Heart left ventricle (tissue), 16 donors: ENCODE measurements around the gene UNC119B. TPM values are rescaled to one million over a fixed set of nuclear protein-coding genes. Genes with fewer than 3 reads are reported as not detected.

Experiments used
- ATAC-seq, 4 donors: fragments of 200-7000 bp; cut with Tn5 transposase; one replicate each; pipeline ENCODE4 v1.9.1; 2020 to 2022; ENCODE audit warnings: moderate library complexity in 4 of 4, mild to moderate bottlenecking in 3 of 4, moderate number of reproducible peaks in 1 of 4
- DNase-seq, 5 donors: peaks; one replicate each; pipeline ENCODE4 v3.0.0-alpha.2; 2020
- H3K27ac ChIP-seq, 12 donors: fragments of 200-600 bp; sonication (generic) in 4 of 12; one replicate each; pipeline versions ENCODE4 v1.5.0 to v1.8.0; 2016 to 2022; ENCODE audit warnings: mild to moderate bottlenecking in 2 of 12
- H3K27me3 ChIP-seq, 9 donors: fragments of 200-600 bp; sonication (generic) in 2 of 9; one replicate each; pipeline versions ENCODE4 v1.5.1 to v1.8.0; 2016 to 2022; ENCODE audit warnings: mild to moderate bottlenecking in 3 of 9
- H3K36me3 ChIP-seq, 9 donors: fragments of 200-600 bp; sonication (generic) in 2 of 9; one replicate each; pipeline versions ENCODE4 v1.5.0 to v1.8.0; 2018 to 2022; ENCODE audit warnings: mild to moderate bottlenecking in 2 of 9
- H3K4me1 ChIP-seq, 12 donors: fragments of 200-600 bp; sonication (generic) in 4 of 12; one replicate each; pipeline versions ENCODE4 v1.5.0 to v1.8.0; 2016 to 2022; ENCODE audit warnings: mild to moderate bottlenecking in 3 of 12
- H3K4me3 ChIP-seq, 12 donors: fragments of 200-600 bp; sonication (generic) in 4 of 12; one replicate each; pipeline versions ENCODE4 v1.5.0 to v1.8.0; 2017 to 2022; ENCODE audit warnings: mild to moderate bottlenecking in 9 of 12, moderate library complexity in 4 of 12
- H3K9me3 ChIP-seq, 12 donors: fragments of 200-600 bp; sonication (generic) in 4 of 12; one replicate each; pipeline versions ENCODE4 v1.5.0 to v1.8.0; 2016 to 2022; ENCODE audit warnings: mild to moderate bottlenecking in 1 of 12
- CTCF ChIP-seq, 12 donors: fragments of 200-600 bp; sonication (generic) in 4 of 12; IDR thresholded peaks; one replicate each; pipeline versions ENCODE4 v1.5.0 to v1.8.0; 2018 to 2022; ENCODE audit warnings: antibody characterized with exemption in 12 of 12, mild to moderate bottlenecking in 5 of 12
- POLR2A ChIP-seq, 2 donors: fragments of 450-650 bp; IDR thresholded peaks; one replicate each; pipeline ENCODE4 v1.6.1; 2017; ENCODE audit warnings: antibody characterized with exemption in 2 of 2, mild to moderate bottlenecking in 2 of 2, moderate library complexity in 2 of 2
- WGBS, 4 donors: extraction: QIAGEN DNeasy Blood & Tissue Kit in 2 of 4; methylation state at CpG; one replicate each; pipeline versions ENCODE4 v1.1.5 to v1.1.7; 2013 to 2018; 5-methylcytosine and 5-hydroxymethylcytosine counted together
- intact Hi-C, 10 donors: fragments of 100-400 bp; cut with DNase I; formaldehyde crosslinking; loops; one replicate each; pipeline versions ENCODE4 v1.11.1 to v1.14.2; 2022
- polyA plus RNA-seq, 2 donors: library from polyadenylated mRNA; stranded (reverse); fragments of 200-250 nt; gene quantifications; one replicate each; pipeline ENCODE4 v1.2.3, GENCODE V29; 2013
- total RNA-seq, 9 donors: library from RNA; depleted of rRNA in 2 of 9; stranded (reverse); fragments of >200 nt in 2 of 9; fragmentation: NEBNext Ultra II Directional in 3 of 9; extraction: Animal tissue kit (Norgen Biotek cat#: 25700) in 3 of 9; gene quantifications; one replicate each; pipeline versions ENCODE4 v1.1.0 to v1.2.4, GENCODE V29; 2016 to 2023
- donor health status: ischemic (EF 13 %, LVEDD 7.1; RV severe dilation, severe dysfunction).
- donor health status: healthy with polysubstance abuse.
- donor health status: DM: no; HTN: yes; CAD: no.
- donor health status: DM: no; HTN: no; CAD: no.
- donor health status: ischemic (EF 25% LVEDD 6.9; RV normal size, moderate dysfunction).
- donor health status: ischemic (EF 25% LVEDD 5.7; RV mildly dilated, moderate dysfunction).
- donor health status: healthy.
- donor health status: DM: yes; HTN: yes; CAD: no.
- donor health status: ischemic (EF 35%, LVEDD 5.7; RV mildly dilated, moderate dysfunction).
- donor health status: nonischemic (EF 11% LVEDD 7.7; RV severe dilation, severe dysfunction).
- donor health status: DM: yes; HTN: yes; CAD: no.
- donor health status: PGD.
- donor health status: ischemic (EF 29% LVEDD 5.4; RV normal size, mild dysfunction).
- donor health status: nonischemic (EF 23%, LVEDD 6.1; RV moderate dilation, normal function).

Gene UNC119B
- total and polyA plus RNA-seq, 11 donors, result 3.9 to 13.7 (median 10.7) TPM

DNA sequence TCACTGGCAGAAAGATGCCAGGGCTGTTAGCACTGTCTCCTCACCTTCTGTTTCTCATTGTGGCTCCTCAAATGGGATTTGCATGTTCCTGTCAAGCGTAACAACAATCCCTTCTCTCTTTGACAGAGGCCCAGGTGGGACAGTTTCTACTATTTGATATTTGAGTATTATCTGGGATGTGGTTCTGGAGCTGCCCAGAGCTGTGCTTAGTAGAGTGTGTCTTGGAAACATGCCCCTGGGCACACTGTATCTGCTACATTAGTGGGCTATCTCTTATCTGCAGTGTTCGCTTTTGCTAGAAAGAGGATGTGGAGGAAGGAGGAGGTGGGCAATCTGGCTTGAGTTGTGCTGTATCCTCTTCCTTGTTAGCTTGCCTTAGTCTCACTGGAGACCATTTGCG, 11.6 kb downstream of the UNC119B start:
- intact Hi-C loops, result loop anchor here in 3 of 10 donors (10.0 kb wide), 1 partner anchor 183 kb away; the partner anchor contains the start of gene SPPL3 (in 3 of the 3)
- 78 to 82% (median 79%) methylated on average over 3 of the region's 3 CpGs for WGBS, 4 donors
- Histone ChIP-seq H3K4me1 (peaks cover 0 to 47% (median 15%) of the 10 kb centered on the region in 12 donors), H3K27ac (no peak overlapping the region), H3K9me3 (no peaks in the 10 kb centered on the region), H3K4me3 (no peak overlapping the region), H3K27me3 (no peaks in the 10 kb centered on the region), H3K36me3 (peaks cover 9 to 76% (median 68%) of the 10 kb centered on the region in 9 donors)
- ATAC-seq (no peak), DNase-seq (no peak)
- no peak for TF ChIP-seq CTCF (IDR thresholded peaks at IDR 0.05)
- no peak for TF ChIP-seq POLR2A (IDR thresholded peaks at IDR 0.05)

DNA sequence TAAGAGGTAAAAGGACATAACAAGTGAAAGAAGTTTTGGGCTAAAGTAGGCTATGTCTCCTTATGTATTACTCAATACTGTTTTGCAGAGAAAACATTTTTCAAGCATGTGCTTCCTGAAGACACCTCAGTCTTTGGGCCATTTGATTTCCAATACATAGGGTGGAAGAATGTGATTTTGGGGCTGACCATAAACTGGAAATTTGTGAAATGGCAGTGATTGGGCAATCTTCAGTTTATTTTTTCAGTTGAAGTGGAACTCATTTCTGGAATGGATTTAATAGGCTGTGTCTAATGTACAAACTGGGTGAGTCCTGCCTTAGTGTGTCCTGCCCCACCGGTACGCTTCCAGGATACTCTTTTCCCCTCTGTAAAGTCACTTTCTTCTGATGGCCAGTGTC, 12.5 kb downstream of the UNC119B start:
- 91 to 99% (median 97%) methylated on average over 2 of the region's 2 CpGs for WGBS, 4 donors
- no peak overlapping the region for H3K4me3 ChIP-seq
- peaks cover 9 to 75% (median 68%) of the 10 kb centered on the region in 9 donors for H3K36me3 ChIP-seq
- intact Hi-C loops, result loop anchor here in 3 of 10 donors (10.0 kb wide), 1 partner anchor 182 kb away; the partner anchor contains the start of gene SPPL3 (in 3 of the 3)
- ATAC-seq, result no peak
- no peak overlapping the region for H3K27ac ChIP-seq
- no peaks in the 10 kb centered on the region for H3K9me3 ChIP-seq
- TF ChIP-seq POLR2A (IDR thresholded peaks at IDR 0.05) (no peak), CTCF (IDR thresholded peaks at IDR 0.05) (no peak)
- peaks cover 0 to 47% (median 15%) of the 10 kb centered on the region in 12 donors for H3K4me1 ChIP-seq
- no peak for DNase-seq
- H3K27me3 ChIP-seq, result no peaks in the 10 kb centered on the region

DNA sequence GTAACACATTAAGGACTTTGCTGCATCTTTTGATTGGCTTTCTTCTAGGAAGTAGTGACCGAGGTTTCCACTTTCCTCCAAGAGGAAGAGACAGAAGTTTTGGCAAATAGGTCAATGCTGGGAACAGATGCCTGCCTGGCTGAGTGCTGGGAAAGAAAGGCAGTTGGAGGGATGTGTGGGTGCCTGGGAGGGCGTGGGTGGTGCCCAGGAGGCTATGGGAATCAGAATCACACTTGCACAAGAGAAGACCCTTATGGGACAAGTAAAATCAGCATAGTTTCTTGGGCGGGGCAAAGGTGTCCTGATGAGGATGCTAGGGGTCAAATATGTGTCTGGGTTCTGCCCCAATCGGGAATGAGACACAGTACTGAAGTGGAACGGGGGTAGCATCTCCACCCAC, 14.5 kb downstream of the UNC119B start:
- DNase-seq, result no peak
- no peak for TF ChIP-seq CTCF (IDR thresholded peaks at IDR 0.05)
- no peak for TF ChIP-seq POLR2A (IDR thresholded peaks at IDR 0.05)
- Histone ChIP-seq H3K4me1 (peaks cover 0 to 40% (median 15%) of the 10 kb centered on the region in 12 donors), H3K36me3 (peaks cover 4 to 74% (median 62%) of the 10 kb centered on the region in 9 donors), H3K27me3 (no peaks in the 10 kb centered on the region), H3K27ac (peak overlapping the region in 1 of 12 donors; percentile 82), H3K4me3 (no peak overlapping the region), H3K9me3 (no peaks in the 10 kb centered on the region)
- no peak for ATAC-seq
- WGBS, 4 donors, result 66 to 70% (median 67%) methylated on average over 5 of the region's 5 CpGs
- intact Hi-C loops, result loop anchor here in 4 of 10 donors (5.0 to 10.0 kb wide), 2 partner anchors 180 to 248 kb away; partner anchors contain the start of gene SPPL3 (in 3 of the 4)

GRCh38 chr12:120725151-120725658, 14.9 kb downstream of the UNC119B start:
- peak overlapping the region in 10 of 12 donors; percentile 81 to 90 (median 86) for H3K27ac ChIP-seq
- ATAC-seq (no peak), DNase-seq (no peak)
- H3K4me3 ChIP-seq, result peak overlapping the region; percentile 59 to 93 (median 82)
- TF ChIP-seq CTCF (IDR thresholded peaks at IDR 0.05), result no peak
- no peak for TF ChIP-seq POLR2A (IDR thresholded peaks at IDR 0.05)
- intact Hi-C loops, result loop anchor here in 4 of 10 donors (5.0 to 10.0 kb wide), 2 partner anchors 180 to 247 kb away; partner anchors contain the start of gene SPPL3 (in 3 of the 4)
- H3K27me3 ChIP-seq, result no peaks in the 10 kb centered on the region
- no peaks in the 10 kb centered on the region for H3K9me3 ChIP-seq
- WGBS, 4 donors, result 24 to 28% (median 27%) methylated on average over 14 of the region's 14 CpGs
- H3K36me3 ChIP-seq, result peaks cover 0 to 74% (median 62%) of the 10 kb centered on the region in 9 donors
- H3K4me1 ChIP-seq, result peaks cover 0 to 35% (median 15%) of the 10 kb centered on the region in 12 donors
